ENCODE measurements around the gene CACNA1E. TPM values are rescaled to one million over a fixed set of nuclear protein-coding genes. Genes with fewer than 3 reads are reported as not detected.

The CACNA1E gene
- total RNA-seq, 6 donors from 2014 or later = 0.17 to 1.4 (median 0.51) TPM

GRCh38 chr1:181623850-181624249, 140.5 kb downstream of the CACNA1E start:
- Histone ChIP-seq H3K27ac (no peak overlapping the region), H3K9me3 (no peaks in the 10 kb centered on the region), H3K36me3 (no peaks in the 10 kb centered on the region), H3K4me3 (no peak overlapping the region), H3K27me3 (no peaks in the 10 kb centered on the region), H3K4me1 (no peaks in the 10 kb centered on the region)
- WGBS, 2 donors = 58% methylated on average over 5 of the region's 5 CpGs
- ATAC-seq (ENCODE audit: low FRiP score in 2 of 2) (no peak), DNase-seq (no peak)
- TF ChIP-seq EP300 (IDR thresholded peaks at IDR 0.05) (no peak), POLR2AphosphoS5 (IDR thresholded peaks at IDR 0.05) (no peak), POLR2A (IDR thresholded peaks at IDR 0.05) (no peak)
- TF ChIP-seq, protein P1, sequence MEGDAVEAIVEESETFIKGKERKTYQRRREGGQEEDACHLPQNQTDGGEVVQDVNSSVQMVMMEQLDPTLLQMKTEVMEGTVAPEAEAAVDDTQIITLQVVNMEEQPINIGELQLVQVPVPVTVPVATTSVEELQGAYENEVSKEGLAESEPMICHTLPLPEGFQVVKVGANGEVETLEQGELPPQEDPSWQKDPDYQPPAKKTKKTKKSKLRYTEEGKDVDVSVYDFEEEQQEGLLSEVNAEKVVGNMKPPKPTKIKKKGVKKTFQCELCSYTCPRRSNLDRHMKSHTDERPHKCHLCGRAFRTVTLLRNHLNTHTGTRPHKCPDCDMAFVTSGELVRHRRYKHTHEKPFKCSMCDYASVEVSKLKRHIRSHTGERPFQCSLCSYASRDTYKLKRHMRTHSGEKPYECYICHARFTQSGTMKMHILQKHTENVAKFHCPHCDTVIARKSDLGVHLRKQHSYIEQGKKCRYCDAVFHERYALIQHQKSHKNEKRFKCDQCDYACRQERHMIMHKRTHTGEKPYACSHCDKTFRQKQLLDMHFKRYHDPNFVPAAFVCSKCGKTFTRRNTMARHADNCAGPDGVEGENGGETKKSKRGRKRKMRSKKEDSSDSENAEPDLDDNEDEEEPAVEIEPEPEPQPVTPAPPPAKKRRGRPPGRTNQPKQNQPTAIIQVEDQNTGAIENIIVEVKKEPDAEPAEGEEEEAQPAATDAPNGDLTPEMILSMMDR (IDR thresholded peaks at IDR 0.05) = no peak

DNA sequence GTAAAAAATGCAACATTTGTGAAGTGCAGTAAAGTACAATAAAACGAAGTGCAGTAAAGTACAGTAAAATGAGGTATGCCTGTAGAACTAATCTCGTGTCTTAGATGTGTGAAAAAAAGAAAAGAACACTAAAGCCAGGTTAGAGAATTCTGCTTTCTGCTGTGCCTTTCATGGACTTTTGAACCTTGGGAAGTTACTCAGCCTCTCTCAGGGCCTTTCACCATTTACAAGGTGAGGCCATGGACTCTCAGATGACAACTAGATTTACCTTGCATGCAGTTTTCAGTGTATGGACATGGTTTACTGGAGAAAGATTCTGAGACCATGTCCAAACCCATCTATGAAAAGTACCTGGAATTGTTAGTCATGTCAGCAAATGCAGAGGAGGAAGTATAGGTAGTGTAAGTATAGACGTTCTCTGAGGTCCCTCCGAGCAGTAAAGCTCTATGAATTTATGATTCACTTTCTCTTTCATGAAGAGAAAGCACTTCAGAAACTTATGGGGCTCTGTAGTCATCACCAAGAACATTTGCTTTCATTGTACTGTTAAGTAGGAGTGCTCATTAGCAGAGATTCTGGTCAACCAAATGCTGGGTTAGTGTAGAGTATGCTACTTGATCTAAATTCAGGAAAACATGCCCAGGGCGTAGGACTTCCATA, 143.1 kb downstream of the CACNA1E start:
- DNase-seq (no peak), ATAC-seq (ENCODE audit: low FRiP score in 2 of 2) (no peak)
- TF ChIP-seq POLR2A (IDR thresholded peaks at IDR 0.05) (no peak), EP300 (IDR thresholded peaks at IDR 0.05) (no peak), POLR2AphosphoS5 (IDR thresholded peaks at IDR 0.05) (no peak)
- TF ChIP-seq, protein P1 (IDR thresholded peaks at IDR 0.05) = no peak
- no peak overlapping the region for H3K4me3 ChIP-seq
- H3K27me3 ChIP-seq = no peaks in the 10 kb centered on the region
- 72 to 77% methylated on average over 5 of the region's 5 CpGs for WGBS, 2 donors
- no peaks in the 10 kb centered on the region for H3K36me3 ChIP-seq
- H3K9me3 ChIP-seq = no peaks in the 10 kb centered on the region
- no peaks in the 10 kb centered on the region for H3K4me1 ChIP-seq
- no peak overlapping the region for H3K27ac ChIP-seq

GRCh38 chr1:181630398-181630797, 147.1 kb downstream of the CACNA1E start:
- Histone ChIP-seq H3K4me1 (no peaks in the 10 kb centered on the region), H3K36me3 (no peaks in the 10 kb centered on the region), H3K27me3 (no peaks in the 10 kb centered on the region), H3K4me3 (no peak overlapping the region), H3K27ac (no peak overlapping the region), H3K9me3 (no peaks in the 10 kb centered on the region)
- WGBS, 2 donors = 56 to 57% methylated on average over 2 of the region's 2 CpGs
- no peak for DNase-seq
- TF ChIP-seq, protein P1 (IDR thresholded peaks at IDR 0.05) = no peak
- no peak for TF ChIP-seq POLR2A (IDR thresholded peaks at IDR 0.05)
- TF ChIP-seq EP300 (IDR thresholded peaks at IDR 0.05) = no peak
- ATAC-seq (ENCODE audit: low FRiP score in 2 of 2) = no peak

- no peaks in the 10 kb centered on the region for H3K4me1 ChIP-seq
- H3K4me3 ChIP-seq = no peak overlapping the region
- DNase-seq (peak; percentile 60 to 70), ATAC-seq (ENCODE audit: low FRiP score in 2 of 2) (peak in 1 of 2 donors; percentile 56)
- no peaks in the 10 kb centered on the region for H3K9me3 ChIP-seq
- WGBS, 2 donors = 59% methylated on average over 3 of the region's 3 CpGs; no CpG with 5 or more reads in 1 of the 2 donors
- no peak overlapping the region for H3K27ac ChIP-seq
- H3K27me3 ChIP-seq = no peaks in the 10 kb centered on the region
- H3K36me3 ChIP-seq = no peaks in the 10 kb centered on the region
- TF ChIP-seq, protein P1 (IDR thresholded peaks at IDR 0.05) = no peak
- no peak for TF ChIP-seq POLR2A (IDR thresholded peaks at IDR 0.05)
- no peak for TF ChIP-seq EP300 (IDR thresholded peaks at IDR 0.05)
- TF ChIP-seq POLR2AphosphoS5 (IDR thresholded peaks at IDR 0.05) = no peak
Measured at GRCh38 chr1:181630838-181631237, 147.5 kb downstream of the CACNA1E start.

DNA sequence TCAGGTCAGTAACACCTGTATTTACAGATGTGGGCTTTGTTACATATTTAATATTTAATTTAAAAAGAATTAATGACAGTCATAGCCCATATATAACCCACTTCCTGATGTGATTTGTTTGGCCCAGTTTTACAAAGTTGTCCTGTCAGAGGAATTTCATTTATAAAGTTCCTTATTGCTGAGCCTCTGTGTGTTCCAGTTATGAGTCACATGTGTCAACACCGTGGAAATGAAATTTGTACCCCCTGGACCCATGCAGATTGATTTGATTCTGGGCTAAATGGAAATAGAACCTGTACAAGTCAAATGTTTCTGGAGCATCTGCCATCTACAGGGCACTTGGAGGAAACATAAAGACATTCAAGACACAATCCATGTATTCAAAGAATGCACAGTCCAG, 149.2 kb downstream of the CACNA1E start:
- Histone ChIP-seq H3K4me1 (no peaks in the 10 kb centered on the region), H3K27ac (no peak overlapping the region), H3K4me3 (no peak overlapping the region), H3K27me3 (no peaks in the 10 kb centered on the region), H3K9me3 (no peaks in the 10 kb centered on the region), H3K36me3 (no peaks in the 10 kb centered on the region)
- ATAC-seq (ENCODE audit: low FRiP score in 2 of 2) (no peak), DNase-seq (no peak)
- 54 to 71% methylated on average over 1 of the region's 1 CpG for WGBS, 2 donors
- TF ChIP-seq EP300 (IDR thresholded peaks at IDR 0.05) (no peak), POLR2A (IDR thresholded peaks at IDR 0.05) (no peak), POLR2AphosphoS5 (IDR thresholded peaks at IDR 0.05) (no peak)
- TF ChIP-seq, protein P1 (IDR thresholded peaks at IDR 0.05) = no peak
